HUES6 (cell line): Measurements from ENCODE around the gene REN.

ENCODE experiments used
- H3K27ac ChIP-seq: 2 replicates; pipeline ENCODE4 v1.7.0; 2013; ENCODE audit warnings: low read depth, mild to moderate bottlenecking, low read length, inconsistent platforms
- H3K27me3 ChIP-seq: 2 replicates; pipeline ENCODE4 v1.6.1; 2013; ENCODE audit warnings: low read length; ENCODE audit not compliant: control insufficient read depth, insufficient read depth
- H3K36me3 ChIP-seq: 2 replicates; pipeline ENCODE4 v1.6.1; 2013; ENCODE audit warnings: low read length; ENCODE audit not compliant: control insufficient read depth, insufficient read depth
- H3K4me1 ChIP-seq: 2 replicates; pipeline ENCODE4 v1.6.1; 2013; ENCODE audit warnings: low read length; ENCODE audit not compliant: control insufficient read depth, insufficient read depth
- H3K4me3 ChIP-seq: 2 replicates; pipeline ENCODE4 v1.5.1; 2013; ENCODE audit warnings: low read depth, low read length
- H3K9ac ChIP-seq: one replicate; pipeline ENCODE4 v1.6.1; 2013; ENCODE audit warnings: mild to moderate bottlenecking, low read length
- H3K9me3 ChIP-seq: 2 replicates; pipeline ENCODE4 v1.6.1; 2013; ENCODE audit warnings: low read depth, low read length; ENCODE audit not compliant: control insufficient read depth, insufficient read depth

Gene REN

GRCh38 chr1:204201348-204202040 is 35.4 kb upstream of the REN start:
- peaks cover 15% of the 10 kb centered on the region; the same call in 1 of the 2 replicates for H3K4me1 ChIP-seq
- no peaks in the 10 kb centered on the region; the same call in 1 of the 2 replicates for H3K27me3 ChIP-seq
- H3K27ac ChIP-seq: no peak overlapping the region
- H3K4me3 ChIP-seq: no peak overlapping the region
- no peaks in the 10 kb centered on the region for H3K9me3 ChIP-seq
- H3K36me3 ChIP-seq: no peaks in the 10 kb centered on the region
- H3K9ac ChIP-seq: no peak overlapping the region

- no peaks in the 10 kb centered on the region; the same call in 1 of the 2 replicates for H3K27me3 ChIP-seq
- H3K4me3 ChIP-seq: no peak overlapping the region
- H3K9me3 ChIP-seq: no peaks in the 10 kb centered on the region
- H3K4me1 ChIP-seq: peaks cover 18% of the 10 kb centered on the region; the same call in 1 of the 2 replicates
- no peak overlapping the region for H3K27ac ChIP-seq
- no peak overlapping the region for H3K9ac ChIP-seq
- H3K36me3 ChIP-seq: no peaks in the 10 kb centered on the region
These were observed 33.4 kb upstream of the REN start for GRCh38 chr1:204199579-204199978.

- peaks cover 18% of the 10 kb centered on the region; the same call in 1 of the 2 replicates for H3K4me1 ChIP-seq
- no peak overlapping the region for H3K4me3 ChIP-seq
- no peaks in the 10 kb centered on the region for H3K9me3 ChIP-seq
- H3K36me3 ChIP-seq: no peaks in the 10 kb centered on the region
- H3K27ac ChIP-seq: no peak overlapping the region
- H3K9ac ChIP-seq: no peak overlapping the region
- H3K27me3 ChIP-seq: peaks cover 3% of the 10 kb centered on the region; the same call in 1 of the 2 replicates
These were observed 32.5 kb upstream of the REN start for GRCh38 chr1:204198348-204199340.

- Histone ChIP-seq H3K4me3 (no peak overlapping the region), H3K27me3 (peaks cover 17% of the 10 kb centered on the region), H3K36me3 (no peaks in the 10 kb centered on the region), H3K9me3 (no peaks in the 10 kb centered on the region), H3K9ac (no peak overlapping the region), H3K4me1 (peaks cover 18% of the 10 kb centered on the region; the same call in 1 of the 2 replicates), H3K27ac (no peak overlapping the region)
These were observed 30.9 kb upstream of the REN start for GRCh38 chr1:204197068-204197467.

GRCh38 chr1:204196068-204196795 is 30.1 kb upstream of the REN start, which contains the start of gene KISS1:
Gene KISS1 (minus strand): TSS chr1:204196491. CDS start chr1:204192876, 3,615 bp downstream.
- Histone ChIP-seq H3K9me3 (no peaks in the 10 kb centered on the region), H3K27me3 (peaks cover 26% of the 10 kb centered on the region), H3K9ac (no peak within 1 kb of the TSS), H3K36me3 (no peaks in the 10 kb centered on the region), H3K4me1 (peaks cover 18% of the 10 kb centered on the region; the same call in 1 of the 2 replicates), H3K4me3 (no peak within 1 kb of the TSS), H3K27ac (no peak within 1 kb of the TSS)

GRCh38 chr1:204194771-204195170 is 28.6 kb upstream of the REN start:
- H3K4me3 ChIP-seq: no peak overlapping the region
- no peak overlapping the region for H3K9ac ChIP-seq
- no peaks in the 10 kb centered on the region for H3K36me3 ChIP-seq
- no peaks in the 10 kb centered on the region for H3K9me3 ChIP-seq
- H3K27ac ChIP-seq: no peak overlapping the region
- peaks cover 21% of the 10 kb centered on the region; the same call in 1 of the 2 replicates for H3K4me1 ChIP-seq
- peaks cover 39% of the 10 kb centered on the region for H3K27me3 ChIP-seq

- no peak overlapping the region for H3K9ac ChIP-seq
- no peaks in the 10 kb centered on the region for H3K36me3 ChIP-seq
- no peak overlapping the region for H3K4me3 ChIP-seq
- no peaks in the 10 kb centered on the region for H3K9me3 ChIP-seq
- no peak overlapping the region for H3K27ac ChIP-seq
- peaks cover 46% of the 10 kb centered on the region for H3K27me3 ChIP-seq
- peaks cover 17% of the 10 kb centered on the region; the same call in 1 of the 2 replicates for H3K4me1 ChIP-seq
These were observed 27.9 kb upstream of the REN start for GRCh38 chr1:204194080-204194479.

GRCh38 chr1:204192589-204193352 is 26.6 kb upstream of the REN start:
- Histone ChIP-seq H3K9ac (no peak overlapping the region), H3K4me3 (no peak overlapping the region), H3K9me3 (no peaks in the 10 kb centered on the region), H3K27me3 (peaks cover 59% of the 10 kb centered on the region), H3K27ac (no peak overlapping the region), H3K4me1 (peaks cover 9% of the 10 kb centered on the region; the same call in 1 of the 2 replicates), H3K36me3 (no peaks in the 10 kb centered on the region)

GRCh38 chr1:204192046-204192445 is 25.9 kb upstream of the REN start:
- no peak overlapping the region for H3K9ac ChIP-seq
- H3K27ac ChIP-seq: no peak overlapping the region
- H3K9me3 ChIP-seq: no peaks in the 10 kb centered on the region
- H3K27me3 ChIP-seq: peaks cover 66% of the 10 kb centered on the region
- no peak overlapping the region for H3K4me3 ChIP-seq
- peaks cover 9% of the 10 kb centered on the region; the same call in 1 of the 2 replicates for H3K4me1 ChIP-seq
- H3K36me3 ChIP-seq: no peaks in the 10 kb centered on the region

- H3K4me3 ChIP-seq: no peak overlapping the region
- no peaks in the 10 kb centered on the region for H3K9me3 ChIP-seq
- no peaks in the 10 kb centered on the region for H3K36me3 ChIP-seq
- no peak overlapping the region for H3K9ac ChIP-seq
- peaks cover 72% of the 10 kb centered on the region for H3K27me3 ChIP-seq
- H3K27ac ChIP-seq: no peak overlapping the region
- peaks cover 5% of the 10 kb centered on the region; the same call in 1 of the 2 replicates for H3K4me1 ChIP-seq
These were observed 25.3 kb upstream of the REN start for GRCh38 chr1:204191456-204191855.
